Lower leg skin (tissue), 4 donors: ENCODE measurements around the gene CHKA. TPM values are rescaled to one million over a fixed set of nuclear protein-coding genes. Genes with fewer than 3 reads are reported as not detected.

Source experiments
- DNase-seq, 2 donors: peaks; one replicate each; pipeline ENCODE4 v3.0.0-alpha.2; 2019; ENCODE audit warnings: low spot score in 2 of 2
- H3K4me3 ChIP-seq: fragments of 200-600 bp; sonication (generic); 2 replicates; pipeline ENCODE4 v1.5.1; 2017; ENCODE audit warnings: mild to moderate bottlenecking, low read depth; ENCODE audit not compliant: poor library complexity, severe bottlenecking
- CTCF ChIP-seq, 3 donors: fragments of 450-650 bp; IDR thresholded peaks; one replicate each; pipeline ENCODE4 v1.5.1; 2016; ENCODE audit warnings: antibody characterized with exemption in 3 of 3, mild to moderate bottlenecking in 3 of 3, moderate library complexity in 2 of 3
- POLR2A ChIP-seq, 2 donors: fragments of 450-650 bp; IDR thresholded peaks; one replicate each; pipeline ENCODE4 v1.6.1; 2016 to 2017; ENCODE audit warnings: antibody characterized with exemption in 2 of 2, mild to moderate bottlenecking in 1 of 2, moderate library complexity in 1 of 2
- WGBS, 2 donors: methylation state at CpG; one replicate each; pipeline ENCODE4 v1.1.5; 2018; 5-methylcytosine and 5-hydroxymethylcytosine counted together
- intact Hi-C: fragments of 100-400 bp; cut with DNase I; formaldehyde crosslinking; loops from one replicate; pipeline ENCODE4 v1.15.0; 2023; ENCODE audit warnings: low total_unique reads
- total RNA-seq, 4 donors: library from RNA; depleted of rRNA; stranded (reverse); fragments of >200 nt; gene quantifications; one replicate each; pipeline ENCODE4 v1.1.0, GENCODE V29; 2016

CHKA gene
- total RNA-seq, 4 donors from 2014 or later: 5.9 to 15.6 (median 13.1) TPM

GRCh38 chr11:68082481-68082880 is 38.7 kb downstream of the CHKA start:
- no peak overlapping the region for H3K4me3 ChIP-seq
- TF ChIP-seq POLR2A (IDR thresholded peaks at IDR 0.05): no peak
- TF ChIP-seq CTCF (IDR thresholded peaks at IDR 0.05): no peak
- WGBS, 2 donors: 59 to 73% methylated on average over 3 of the region's 3 CpGs
- no peak for DNase-seq
- intact Hi-C loops: loop anchor here (10.0 kb wide), 1 partner anchor 1178 kb away; no protein-coding TSS in a partner anchor

GRCh38 chr11:68081691-68082090 is 39.5 kb downstream of the CHKA start:
- no peak for DNase-seq
- no peak overlapping the region for H3K4me3 ChIP-seq
- intact Hi-C loops: loop anchor here (10.0 kb wide), 1 partner anchor 1177 kb away; no protein-coding TSS in a partner anchor
- 87 to 88% methylated on average over 9 of the region's 9 CpGs for WGBS, 2 donors
- TF ChIP-seq POLR2A (IDR thresholded peaks at IDR 0.05) (no peak), CTCF (IDR thresholded peaks at IDR 0.05) (no peak)

- H3K4me3 ChIP-seq: no peak overlapping the region
- DNase-seq: no peak
- WGBS, 2 donors: 96 to 98% methylated on average over 8 of the region's 8 CpGs
- TF ChIP-seq POLR2A (IDR thresholded peaks at IDR 0.05) (no peak), CTCF (IDR thresholded peaks at IDR 0.05) (no peak)
- intact Hi-C loops: loop anchor here (10.0 kb wide), 1 partner anchor 1176 kb away; no protein-coding TSS in a partner anchor
Observed at GRCh38 chr11:68080860-68081259, 40.3 kb downstream of the CHKA start.

GRCh38 chr11:68077617-68078582 is 43.3 kb downstream of the CHKA start:
- DNase-seq: no peak
- WGBS, 2 donors: 80 to 82% methylated on average over 8 of the region's 8 CpGs
- H3K4me3 ChIP-seq: no peak overlapping the region
- intact Hi-C loops: no loop called here
- TF ChIP-seq CTCF (IDR thresholded peaks at IDR 0.05) (no peak), POLR2A (IDR thresholded peaks at IDR 0.05) (no peak)

GRCh38 chr11:68076371-68077042 is 44.7 kb downstream of the CHKA start:
- TF ChIP-seq CTCF (IDR thresholded peaks at IDR 0.05) (no peak), POLR2A (IDR thresholded peaks at IDR 0.05) (no peak)
- DNase-seq: no peak
- WGBS, 2 donors: 90 to 91% methylated on average over 11 of the region's 11 CpGs
- intact Hi-C loops: no loop called here
- no peak overlapping the region for H3K4me3 ChIP-seq
